GM18505 (cell line): ENCODE results near the gene PRM1.
A peak's percentile ranks its signal among the peaks of the same experiment; 100 is the strongest.
"Not testable (repeated sequence)": the region's sequence is repeated elsewhere in the genome, so short reads cannot be mapped to it uniquely, and the experiment has no call there.

ENCODE experiments used
- ATAC-seq: cut with Tn5 transposase; IDR thresholded peaks from one replicate; pipeline ENCODE4 v1.9.1; 2021; ENCODE audit not compliant: unreplicated experiment
- POLR2A ChIP-seq: IDR thresholded peaks from 4 replicates; pipeline ENCODE4 v1.6.1; 2011; ENCODE audit warnings: borderline replicate concordance; ENCODE audit not compliant: insufficient read depth, insufficient read length; ENCODE audit errors: extremely low read depth

Gene PRM1

DNA sequence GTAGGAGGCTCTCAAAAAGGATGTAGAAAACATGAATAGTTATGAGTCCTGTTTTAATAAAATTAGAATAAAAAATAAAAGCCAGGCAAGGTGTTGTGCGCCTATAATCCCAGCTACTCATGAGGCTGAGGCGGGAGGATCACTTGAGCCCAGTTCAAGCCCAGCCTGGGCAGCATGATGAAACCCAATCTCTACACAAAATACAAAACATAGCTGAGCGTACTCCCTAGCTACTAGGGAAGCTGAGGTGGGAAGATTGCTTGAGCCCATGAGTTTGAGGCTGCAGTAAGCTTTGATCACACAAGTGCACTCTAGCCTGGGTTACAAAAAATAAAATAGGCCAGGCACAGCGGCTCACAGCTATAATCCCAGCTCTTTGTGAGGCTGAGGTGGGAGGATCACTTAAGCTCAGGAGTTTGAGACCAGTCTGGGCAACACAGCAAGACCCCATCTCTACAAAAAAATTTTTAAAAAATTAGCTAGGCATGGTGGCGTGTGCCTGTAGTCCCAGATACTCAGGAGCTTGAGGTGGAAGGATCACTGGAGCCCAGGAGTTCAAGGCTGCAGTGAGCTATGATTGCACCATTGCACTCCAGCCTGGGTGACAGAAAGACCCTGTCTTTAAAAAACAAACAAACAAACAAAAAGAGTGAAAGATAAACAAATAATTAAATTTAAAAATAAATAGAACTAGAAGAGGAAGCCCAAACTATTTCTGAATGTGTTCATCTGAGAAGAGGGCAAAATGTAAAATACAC is 17.2 kb upstream of the PRM1 start:
- no peak for TF ChIP-seq POLR2A
- no peak for ATAC-seq

DNA sequence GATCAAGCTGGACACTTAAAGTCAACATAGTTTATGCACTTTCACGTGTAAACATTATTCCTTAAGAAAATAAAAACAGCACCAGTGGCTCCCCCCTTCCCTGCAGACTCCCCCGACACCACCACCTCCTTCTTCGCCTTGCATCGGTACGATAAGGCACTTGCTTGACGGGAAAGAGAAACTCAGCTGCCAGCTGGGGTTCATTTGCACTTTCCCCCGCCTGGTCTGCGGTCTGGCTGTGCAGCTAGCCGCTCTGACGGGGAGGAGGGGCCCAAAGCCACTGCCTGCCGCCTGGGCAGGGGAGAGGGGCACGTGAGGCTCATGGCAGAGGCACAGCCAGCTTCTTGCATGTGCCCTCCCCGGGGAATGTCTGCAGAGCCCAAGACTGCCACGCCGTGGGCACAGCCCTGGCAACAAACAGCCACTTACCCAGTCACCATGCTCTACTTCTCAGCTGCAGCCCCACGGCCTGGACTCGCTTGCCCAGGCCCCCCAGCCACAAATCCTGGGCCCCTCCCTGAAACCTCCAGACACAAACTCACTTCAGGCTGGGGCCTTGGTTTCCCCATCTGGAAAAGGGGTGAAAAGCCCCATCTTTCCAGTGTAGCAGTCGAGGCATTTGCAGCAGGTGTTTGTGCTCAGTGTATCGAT is 16.5 kb upstream of the PRM1 start:
- peak; percentile 43 for TF ChIP-seq POLR2A
- ATAC-seq: peak; percentile 59

- peak; percentile 13 for ATAC-seq
- no peak for TF ChIP-seq POLR2A
Measured at GRCh38 chr16:11296706-11297491, 15.8 kb upstream of the PRM1 start.

DNA sequence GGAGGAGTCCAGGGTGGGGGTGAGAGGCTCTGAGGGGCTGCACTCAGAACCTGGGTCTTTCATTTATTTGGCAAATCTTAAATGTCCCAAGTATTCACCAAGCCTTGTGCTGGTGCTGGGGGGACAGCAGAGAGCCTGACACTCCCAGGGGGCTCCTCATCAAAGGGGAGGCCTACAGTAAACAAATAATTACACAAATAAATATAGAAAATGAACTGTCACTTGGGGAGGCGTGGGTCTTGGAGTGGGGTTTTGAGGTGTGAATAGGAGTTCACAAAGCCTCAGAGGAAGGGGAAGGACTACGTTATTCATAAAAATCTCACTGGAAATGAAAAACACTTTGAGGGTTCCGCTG is 15.2 kb upstream of the PRM1 start:
- TF ChIP-seq POLR2A: no peak
- ATAC-seq: no peak

DNA sequence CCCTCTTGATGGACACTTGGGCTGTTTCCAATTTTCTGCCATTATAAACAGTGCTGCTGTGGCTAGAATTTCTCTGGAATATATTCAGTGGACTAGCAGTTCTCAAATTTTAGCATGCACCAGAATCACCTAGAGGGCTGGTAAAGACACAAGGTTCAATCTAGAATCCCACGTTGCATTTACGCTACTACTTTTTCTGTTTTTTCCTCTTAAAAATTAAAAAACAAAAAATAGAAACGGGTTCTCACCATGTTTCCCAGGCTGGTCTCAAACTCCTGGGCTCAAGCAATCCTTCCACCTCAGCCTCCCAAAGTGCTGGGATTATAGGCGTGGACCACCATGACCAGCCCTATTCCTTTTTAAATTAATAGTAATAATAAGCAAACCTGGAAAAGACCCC is 14.5 kb upstream of the PRM1 start:
- no peak for ATAC-seq
- TF ChIP-seq POLR2A: no peak

GRCh38 chr16:11292076-11292748 is 11.1 kb upstream of the PRM1 start:
- TF ChIP-seq POLR2A: no peak
- ATAC-seq: no peak

GRCh38 chr16:11291091-11291703 is 10.1 kb upstream of the PRM1 start:
- no peak for ATAC-seq

DNA sequence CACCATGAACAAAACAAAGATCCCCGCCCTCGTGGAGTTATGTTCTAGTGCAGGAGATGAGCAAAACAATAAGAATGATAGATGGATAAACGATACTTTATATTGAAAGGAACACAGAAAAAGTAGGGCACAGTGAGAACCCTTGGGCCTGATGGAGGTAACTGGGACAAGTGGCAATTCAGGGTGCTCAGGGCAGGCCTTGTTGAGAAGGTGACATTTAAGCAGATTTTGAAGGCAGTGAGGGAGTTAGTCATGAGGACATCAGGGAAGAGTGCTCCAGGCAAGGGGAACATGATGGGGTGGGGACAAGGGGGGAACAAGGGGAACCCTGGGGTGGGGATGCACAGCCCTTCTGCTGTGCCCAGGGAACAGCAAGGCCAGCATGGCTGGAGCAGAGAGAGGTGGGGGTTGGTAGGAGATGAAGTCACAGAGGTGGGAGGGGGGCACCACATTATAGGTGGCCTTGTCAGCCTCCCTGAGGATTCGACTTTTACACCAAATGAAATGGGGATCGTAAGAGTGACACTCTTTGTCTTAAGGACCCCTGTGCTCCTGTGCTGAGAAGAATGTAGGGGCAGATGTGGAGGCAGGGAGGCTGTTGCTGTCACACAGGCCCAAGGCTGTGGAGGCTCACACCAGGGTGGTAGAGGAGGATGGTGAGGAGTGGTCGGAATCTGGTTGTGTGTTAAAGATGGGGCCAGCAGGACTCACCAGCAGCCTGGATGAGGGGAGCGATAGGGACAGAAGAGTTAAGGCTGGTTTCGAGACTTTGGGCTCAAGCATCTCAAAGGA is 9.2 kb upstream of the PRM1 start:
- ATAC-seq: no peak

More at GRCh38 chr16:11291091-11291703, 10.1 kb upstream of the PRM1 start:
- no peak for TF ChIP-seq POLR2A

DNA sequence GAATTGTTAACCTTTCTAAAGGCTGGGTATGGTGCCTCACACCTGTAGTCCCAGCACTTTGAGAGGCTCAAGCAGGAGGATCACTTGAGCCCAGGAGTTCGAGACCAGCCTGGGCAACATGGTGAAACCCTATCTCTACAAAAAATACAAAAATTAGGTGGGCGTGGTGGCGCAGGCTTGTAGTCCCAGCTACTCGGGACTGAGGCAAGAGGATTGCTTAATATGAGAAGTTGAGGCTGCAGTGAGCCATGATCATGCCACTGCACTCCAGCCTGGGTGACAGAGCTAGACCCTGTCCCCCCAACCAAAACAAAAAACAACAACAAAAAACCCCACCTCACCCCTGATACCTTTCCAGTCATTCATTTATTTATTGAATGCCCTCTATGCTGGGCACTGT is 8.6 kb upstream of the PRM1 start:
- not testable (repeated sequence) for ATAC-seq

More for the DNA sequence above, 9.2 kb upstream of the PRM1 start:
- no peak for TF ChIP-seq POLR2A

DNA sequence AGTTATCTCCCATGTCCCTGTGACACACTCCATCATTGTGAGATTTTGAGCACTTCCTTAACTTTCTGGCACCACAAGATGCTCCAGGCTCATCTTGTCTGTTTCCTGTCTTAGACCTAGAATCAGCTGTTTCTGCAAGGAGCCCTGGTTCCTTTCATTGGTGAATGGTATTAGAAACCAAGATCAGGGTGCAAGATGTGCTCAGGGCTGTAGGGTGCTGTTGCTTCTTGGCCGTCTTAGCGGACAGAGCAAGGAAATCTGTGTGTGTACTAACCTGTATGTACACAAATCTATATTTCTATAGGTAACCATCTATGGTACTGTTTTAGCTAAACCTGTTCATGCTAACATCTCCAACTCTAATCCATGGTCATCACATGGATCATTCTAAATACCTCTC is 8.1 kb upstream of the PRM1 start:
- no peak for ATAC-seq
- no peak for TF ChIP-seq POLR2A

GRCh38 chr16:11285842-11286241 is 4.7 kb upstream of the PRM1 start:
- no peak for ATAC-seq
- TF ChIP-seq POLR2A: no peak

- ATAC-seq: no peak
- TF ChIP-seq POLR2A: no peak
Measured at GRCh38 chr16:11283820-11284248, 2.7 kb upstream of the PRM1 start.
